Measurements from ENCODE around the gene AP1B1.
"Not testable (repeated sequence)": the region's sequence is repeated elsewhere in the genome, so short reads cannot be mapped to it uniquely, and the experiment has no call there.

Gene AP1B1

GRCh38 chr22:29346659-29347058 lies 41.7 kb downstream of the AP1B1 start:
- H3K4me1 ChIP-seq (ENCODE audit: control insufficient read depth, insufficient read depth, low read length) = peaks cover 19% of the 10 kb centered on the region
- H3K36me3 ChIP-seq (ENCODE audit: insufficient read depth, low read length) = peaks cover 71% of the 10 kb centered on the region
- H3K9ac ChIP-seq (ENCODE audit: low read depth, low read length) = no peak overlapping the region
- no peak overlapping the region for H3K4me3 ChIP-seq (ENCODE audit: low read length)
- H3K9me3 ChIP-seq (replicated peaks; ENCODE audit: low read length) = no peaks in the 10 kb centered on the region
- H3K27me3 ChIP-seq (ENCODE audit: control insufficient read depth, insufficient read depth, low read length) = no peaks in the 10 kb centered on the region
- no peak overlapping the region for H3K4me2 ChIP-seq (ENCODE audit: low read length)

GRCh38 chr22:29345932-29346331 lies 42.4 kb downstream of the AP1B1 start:
- Histone ChIP-seq H3K9ac (ENCODE audit: low read depth, low read length) (no peak overlapping the region), H3K4me2 (ENCODE audit: low read length) (no peak overlapping the region), H3K36me3 (ENCODE audit: insufficient read depth, low read length) (peaks cover 71% of the 10 kb centered on the region), H3K9me3 (replicated peaks; ENCODE audit: low read length) (no peaks in the 10 kb centered on the region), H3K4me1 (ENCODE audit: control insufficient read depth, insufficient read depth, low read length) (peaks cover 19% of the 10 kb centered on the region), H3K4me3 (ENCODE audit: low read length) (no peak overlapping the region), H3K27me3 (ENCODE audit: control insufficient read depth, insufficient read depth, low read length) (no peaks in the 10 kb centered on the region)

- H3K9ac ChIP-seq (ENCODE audit: low read depth, low read length); H3K4me2 ChIP-seq (ENCODE audit: low read length); H3K9me3 ChIP-seq (replicated peaks; ENCODE audit: low read length); H3K4me3 ChIP-seq (ENCODE audit: low read length); H3K27me3 ChIP-seq (ENCODE audit: control insufficient read depth, insufficient read depth, low read length): not testable (repeated sequence)
- H3K36me3 ChIP-seq (ENCODE audit: insufficient read depth, low read length) = peaks cover 71% of the 10 kb centered on the region
- peaks cover 19% of the 10 kb centered on the region for H3K4me1 ChIP-seq (ENCODE audit: control insufficient read depth, insufficient read depth, low read length)
These were observed 43.5 kb downstream of the AP1B1 start for GRCh38 chr22:29344889-29345288.

- Histone ChIP-seq H3K4me1 (ENCODE audit: control insufficient read depth, insufficient read depth, low read length) (peaks cover 19% of the 10 kb centered on the region), H3K9ac (ENCODE audit: low read depth, low read length) (no peak overlapping the region), H3K27me3 (ENCODE audit: control insufficient read depth, insufficient read depth, low read length) (no peaks in the 10 kb centered on the region), H3K4me2 (ENCODE audit: low read length) (no peak overlapping the region), H3K9me3 (replicated peaks; ENCODE audit: low read length) (no peaks in the 10 kb centered on the region), H3K4me3 (ENCODE audit: low read length) (no peak overlapping the region), H3K36me3 (ENCODE audit: insufficient read depth, low read length) (peaks cover 74% of the 10 kb centered on the region)
These were observed 44.2 kb downstream of the AP1B1 start for GRCh38 chr22:29344137-29344536.

- Histone ChIP-seq H3K4me3 (ENCODE audit: low read length) (no peak overlapping the region), H3K4me2 (ENCODE audit: low read length) (no peak overlapping the region), H3K36me3 (ENCODE audit: insufficient read depth, low read length) (peaks cover 74% of the 10 kb centered on the region), H3K9ac (ENCODE audit: low read depth, low read length) (no peak overlapping the region), H3K27me3 (ENCODE audit: control insufficient read depth, insufficient read depth, low read length) (no peaks in the 10 kb centered on the region), H3K4me1 (ENCODE audit: control insufficient read depth, insufficient read depth, low read length) (peaks cover 19% of the 10 kb centered on the region), H3K9me3 (replicated peaks; ENCODE audit: low read length) (no peaks in the 10 kb centered on the region)
These were observed 45.0 kb downstream of the AP1B1 start for GRCh38 chr22:29343313-29343805.

GRCh38 chr22:29342577-29343312 lies 45.6 kb downstream of the AP1B1 start:
- no peaks in the 10 kb centered on the region for H3K27me3 ChIP-seq (ENCODE audit: control insufficient read depth, insufficient read depth, low read length)
- H3K36me3 ChIP-seq (ENCODE audit: insufficient read depth, low read length) = peaks cover 74% of the 10 kb centered on the region
- no peak overlapping the region for H3K4me3 ChIP-seq (ENCODE audit: low read length)
- no peak overlapping the region for H3K9ac ChIP-seq (ENCODE audit: low read depth, low read length)
- H3K4me2 ChIP-seq (ENCODE audit: low read length) = no peak overlapping the region
- peaks cover 19% of the 10 kb centered on the region for H3K4me1 ChIP-seq (ENCODE audit: control insufficient read depth, insufficient read depth, low read length)
- H3K9me3 ChIP-seq (replicated peaks; ENCODE audit: low read length) = no peaks in the 10 kb centered on the region

GRCh38 chr22:29342177-29342576 lies 46.2 kb downstream of the AP1B1 start:
- peaks cover 19% of the 10 kb centered on the region for H3K4me1 ChIP-seq (ENCODE audit: control insufficient read depth, insufficient read depth, low read length)

GRCh38 chr22:29341849-29342127 lies 46.6 kb downstream of the AP1B1 start:
- Histone ChIP-seq H3K9ac (ENCODE audit: low read depth, low read length) (no peak overlapping the region), H3K4me2 (ENCODE audit: low read length) (no peak overlapping the region), H3K36me3 (ENCODE audit: insufficient read depth, low read length) (peaks cover 74% of the 10 kb centered on the region), H3K4me1 (ENCODE audit: control insufficient read depth, insufficient read depth, low read length) (peaks cover 19% of the 10 kb centered on the region), H3K9me3 (replicated peaks; ENCODE audit: low read length) (no peaks in the 10 kb centered on the region), H3K4me3 (ENCODE audit: low read length) (no peak overlapping the region), H3K27me3 (ENCODE audit: control insufficient read depth, insufficient read depth, low read length) (no peaks in the 10 kb centered on the region)

More at GRCh38 chr22:29342177-29342576, 46.2 kb downstream of the AP1B1 start:
- no peaks in the 10 kb centered on the region for H3K27me3 ChIP-seq (ENCODE audit: control insufficient read depth, insufficient read depth, low read length)
- no peak overlapping the region for H3K4me2 ChIP-seq (ENCODE audit: low read length)
- no peak overlapping the region for H3K4me3 ChIP-seq (ENCODE audit: low read length)
- H3K9ac ChIP-seq (ENCODE audit: low read depth, low read length) = no peak overlapping the region
- H3K9me3 ChIP-seq (replicated peaks; ENCODE audit: low read length) = no peaks in the 10 kb centered on the region
- peaks cover 74% of the 10 kb centered on the region for H3K36me3 ChIP-seq (ENCODE audit: insufficient read depth, low read length)

GRCh38 chr22:29341056-29341848 lies 47.1 kb downstream of the AP1B1 start:
- Histone ChIP-seq H3K9me3 (replicated peaks; ENCODE audit: low read length) (no peaks in the 10 kb centered on the region), H3K4me3 (ENCODE audit: low read length) (no peak overlapping the region), H3K4me2 (ENCODE audit: low read length) (no peak overlapping the region), H3K36me3 (ENCODE audit: insufficient read depth, low read length) (peaks cover 73% of the 10 kb centered on the region), H3K27me3 (ENCODE audit: control insufficient read depth, insufficient read depth, low read length) (no peaks in the 10 kb centered on the region), H3K4me1 (ENCODE audit: control insufficient read depth, insufficient read depth, low read length) (peaks cover 19% of the 10 kb centered on the region), H3K9ac (ENCODE audit: low read depth, low read length) (no peak overlapping the region)

GRCh38 chr22:29340566-29340965 lies 47.8 kb downstream of the AP1B1 start:
- H3K36me3 ChIP-seq (ENCODE audit: insufficient read depth, low read length) = peaks cover 75% of the 10 kb centered on the region
- H3K4me1 ChIP-seq (ENCODE audit: control insufficient read depth, insufficient read depth, low read length) = peaks cover 20% of the 10 kb centered on the region
- H3K27me3 ChIP-seq (ENCODE audit: control insufficient read depth, insufficient read depth, low read length) = no peaks in the 10 kb centered on the region
- H3K4me2 ChIP-seq (ENCODE audit: low read length) = no peak overlapping the region
- no peak overlapping the region for H3K4me3 ChIP-seq (ENCODE audit: low read length)
- H3K9me3 ChIP-seq (replicated peaks; ENCODE audit: low read length) = no peaks in the 10 kb centered on the region
- H3K9ac ChIP-seq (ENCODE audit: low read depth, low read length) = no peak overlapping the region

- no peak overlapping the region for H3K9ac ChIP-seq (ENCODE audit: low read depth, low read length)
- no peak overlapping the region for H3K4me3 ChIP-seq (ENCODE audit: low read length)
- H3K4me1 ChIP-seq (ENCODE audit: control insufficient read depth, insufficient read depth, low read length) = peaks cover 27% of the 10 kb centered on the region
- peaks cover 81% of the 10 kb centered on the region for H3K36me3 ChIP-seq (ENCODE audit: insufficient read depth, low read length)
- no peak overlapping the region for H3K4me2 ChIP-seq (ENCODE audit: low read length)
- no peaks in the 10 kb centered on the region for H3K9me3 ChIP-seq (replicated peaks; ENCODE audit: low read length)
- no peaks in the 10 kb centered on the region for H3K27me3 ChIP-seq (ENCODE audit: control insufficient read depth, insufficient read depth, low read length)
These were observed 48.8 kb downstream of the AP1B1 start for GRCh38 chr22:29339381-29340235.
